GM12864 (cell line): ENCODE results near the gene HRG.
"Not testable (repeated sequence)": the region's sequence is repeated elsewhere in the genome, so short reads cannot be mapped to it uniquely, and the experiment has no call there.

Experiments used
- DNase-seq: peaks from one replicate; pipeline ENCODE4 v3.0.0-alpha.2; 2011; ENCODE audit warnings: low read depth
- H3K4me3 ChIP-seq: 2 replicates; pipeline ENCODE4 v1.5.1; 2011; ENCODE audit warnings: mild to moderate bottlenecking, low read depth, low read length, control low read depth
- CTCF ChIP-seq: IDR thresholded peaks from 2 replicates; pipeline ENCODE4 v1.5.1; 2011; ENCODE audit warnings: low read depth, mild to moderate bottlenecking, moderate library complexity, low read length, control low read depth, inconsistent platforms; ENCODE audit errors: missing control alignments

HRG gene

GRCh38 chr3:186627852-186628414 is 37.9 kb upstream of the HRG start:
- no peak overlapping the region for H3K4me3 ChIP-seq
- DNase-seq, result no peak
- no peak for TF ChIP-seq CTCF

GRCh38 chr3:186628756-186629155 is 37.1 kb upstream of the HRG start:
- TF ChIP-seq CTCF, result no peak
- H3K4me3 ChIP-seq, result no peak overlapping the region
- DNase-seq, result no peak

- no peak for DNase-seq
- no peak overlapping the region for H3K4me3 ChIP-seq
- TF ChIP-seq CTCF, result no peak
These were observed 34.7 kb upstream of the HRG start for GRCh38 chr3:186630950-186631641.

- TF ChIP-seq CTCF, result no peak
- DNase-seq, result no peak
- no peak overlapping the region for H3K4me3 ChIP-seq
These were observed 32.3 kb upstream of the HRG start for GRCh38 chr3:186633481-186633880.

- not testable (repeated sequence) for DNase-seq, H3K4me3 ChIP-seq
These were observed 31.6 kb upstream of the HRG start for GRCh38 chr3:186634207-186634606.

GRCh38 chr3:186635532-186635931 is 30.3 kb upstream of the HRG start:
- no peak for DNase-seq
- no peak for TF ChIP-seq CTCF
- no peak overlapping the region for H3K4me3 ChIP-seq

- no peak overlapping the region for H3K4me3 ChIP-seq
- TF ChIP-seq CTCF, result no peak
- DNase-seq, result no peak
These were observed 29.3 kb upstream of the HRG start for GRCh38 chr3:186636536-186636935.
